Neural progenitor cell (in vitro differentiated cells): Measurements from ENCODE around the gene CDH11.

ENCODE experiments used
- EZH2 ChIP-seq: fragments of 200-600 bp; sonication (generic); IDR thresholded peaks from 2 replicates; pipeline ENCODE4 v1.6.1; 2017; ENCODE audit warnings: antibody characterized with exemption, mild to moderate bottlenecking, moderate library complexity
- EZH2phosphoT487 ChIP-seq: fragments of 200-600 bp; sonication (generic); IDR thresholded peaks from 2 replicates; pipeline ENCODE4 v1.6.1; 2017; ENCODE audit warnings: antibody characterized with exemption
- TF ChIP-seq, protein P1 (sequence below): fragments of 200-600 bp; sonication (generic); IDR thresholded peaks from 2 replicates; pipeline ENCODE4 v1.5.1; 2017; ENCODE audit warnings: antibody characterized with exemption, mild to moderate bottlenecking

DNA sequence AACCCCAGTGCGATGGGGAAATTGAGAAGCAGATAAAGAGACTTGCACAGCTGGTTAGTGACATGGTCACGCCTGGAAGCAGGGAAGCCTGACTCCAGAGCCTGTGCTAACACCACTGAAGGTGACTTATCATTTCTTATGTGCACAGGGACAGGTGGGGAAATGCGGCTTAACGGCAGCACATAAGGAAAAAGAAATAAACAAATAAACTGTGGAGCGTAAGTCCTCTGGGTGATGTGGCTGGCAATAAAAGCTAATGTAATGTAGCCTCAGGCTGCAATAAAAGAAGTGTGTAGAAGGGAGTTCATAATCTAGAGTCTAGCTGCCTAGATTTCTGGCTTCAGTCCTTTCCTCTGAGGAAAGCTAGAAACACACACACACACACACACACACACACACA lies 10.6 kb downstream of the CDH11 start:
- TF ChIP-seq, protein P1, sequence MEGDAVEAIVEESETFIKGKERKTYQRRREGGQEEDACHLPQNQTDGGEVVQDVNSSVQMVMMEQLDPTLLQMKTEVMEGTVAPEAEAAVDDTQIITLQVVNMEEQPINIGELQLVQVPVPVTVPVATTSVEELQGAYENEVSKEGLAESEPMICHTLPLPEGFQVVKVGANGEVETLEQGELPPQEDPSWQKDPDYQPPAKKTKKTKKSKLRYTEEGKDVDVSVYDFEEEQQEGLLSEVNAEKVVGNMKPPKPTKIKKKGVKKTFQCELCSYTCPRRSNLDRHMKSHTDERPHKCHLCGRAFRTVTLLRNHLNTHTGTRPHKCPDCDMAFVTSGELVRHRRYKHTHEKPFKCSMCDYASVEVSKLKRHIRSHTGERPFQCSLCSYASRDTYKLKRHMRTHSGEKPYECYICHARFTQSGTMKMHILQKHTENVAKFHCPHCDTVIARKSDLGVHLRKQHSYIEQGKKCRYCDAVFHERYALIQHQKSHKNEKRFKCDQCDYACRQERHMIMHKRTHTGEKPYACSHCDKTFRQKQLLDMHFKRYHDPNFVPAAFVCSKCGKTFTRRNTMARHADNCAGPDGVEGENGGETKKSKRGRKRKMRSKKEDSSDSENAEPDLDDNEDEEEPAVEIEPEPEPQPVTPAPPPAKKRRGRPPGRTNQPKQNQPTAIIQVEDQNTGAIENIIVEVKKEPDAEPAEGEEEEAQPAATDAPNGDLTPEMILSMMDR: no peak
- TF ChIP-seq EZH2 (no peak), EZH2phosphoT487 (no peak)
